Measurements from ENCODE around the gene HOXC12. TPM values are rescaled to one million over a fixed set of nuclear protein-coding genes. Genes with fewer than 3 reads are reported as not detected.

Gene HOXC12
- total RNA-seq, 1 experiment from 2014 or later: 5.1 TPM

DNA sequence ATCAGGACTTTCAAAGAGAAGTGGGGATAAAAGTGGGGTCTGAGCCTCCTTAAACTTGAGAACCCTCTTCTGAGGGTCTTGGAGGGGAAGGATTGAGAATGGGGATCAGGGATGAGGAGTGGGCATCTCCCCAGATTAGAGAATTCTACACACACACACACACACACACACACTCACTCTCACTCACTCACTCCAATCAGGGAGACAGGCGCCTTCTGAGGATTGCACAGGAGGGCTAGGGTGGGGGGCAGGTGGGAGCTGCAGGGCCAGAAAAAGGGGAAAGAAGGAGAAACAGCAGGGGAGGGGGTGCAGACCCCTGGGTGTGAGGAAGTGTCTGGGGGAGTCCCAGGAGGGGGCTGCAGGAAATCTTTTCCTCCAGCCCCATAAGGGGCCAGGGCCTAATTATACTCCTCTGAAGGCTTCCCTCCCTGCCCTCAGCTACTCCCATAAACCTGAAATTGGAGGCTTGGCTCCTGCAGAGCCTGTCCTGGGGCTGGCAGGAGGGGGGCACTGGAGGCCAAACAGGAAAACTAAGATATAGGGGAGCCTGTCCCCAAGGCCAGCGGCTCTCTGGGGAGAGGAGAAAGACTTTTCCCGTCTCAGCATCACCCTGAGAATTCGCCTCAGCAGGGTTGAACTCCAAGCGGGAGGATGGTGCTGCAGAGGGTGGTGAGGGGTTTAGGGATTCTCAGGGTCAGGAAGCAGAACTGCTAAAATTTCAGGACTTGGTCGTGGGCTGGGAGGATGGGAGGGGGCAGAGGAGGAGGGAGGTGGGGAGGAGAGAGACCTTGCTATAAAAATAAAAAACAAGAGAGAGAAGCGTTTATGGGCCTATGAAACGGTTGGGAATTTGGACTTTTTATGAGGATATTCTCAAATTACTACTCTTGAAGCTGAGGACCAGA is 46.8 kb downstream of the HOXC12 start:
- ChIA-PET CTCF (interaction anchor here (0.7 kb wide), 1 partner anchor 11 kb away, joined by 4 read pairs; no protein-coding TSS in a partner anchor), POLR2A (interaction anchor here (1.2 kb wide), 1 partner anchor 14 kb away, joined by 4 read pairs; no protein-coding TSS in a partner anchor)
- Histone ChIP-seq H3K27me3 (ENCODE audit: control insufficient read depth, insufficient read depth, low read length) (no peaks in the 10 kb centered on the region), H3K36me3 (ENCODE audit: control insufficient read depth, insufficient read depth, low read length) (peaks cover 3% of the 10 kb centered on the region), H3K27ac (ENCODE audit: low read length) (peak overlapping the region; percentile 99), H3K4me3 (ENCODE audit: low read depth in 2 of 2, low read length in 2 of 2) (peak overlapping the region; percentile 66 to 67), H3K9me3 (ENCODE audit: control insufficient read depth, insufficient read depth, low read depth, low read length) (no peaks in the 10 kb centered on the region), H3K4me1 (ENCODE audit: control insufficient read depth, insufficient read depth, low read length) (peaks cover 25% of the 10 kb centered on the region)
- no TSS peak for BruUV-seq (replicated peaks)
- intact Hi-C loops (cut with micrococcal nuclease; ENCODE audit: unreplicated experiment): no loop called here
- TF ChIP-seq POLR2AphosphoS5 (IDR thresholded peaks at IDR 0.05; ENCODE audit: low read depth, low read length) (no peak; the same call in 1 of the 2 replicates), TCF7L2 (IDR thresholded peaks at IDR 0.05; ENCODE audit: low read depth, low read length) (no peak), CTCF (IDR thresholded peaks at IDR 0.05) (no peak), REST (IDR thresholded peaks at IDR 0.05; ENCODE audit: insufficient read depth in 1 of 2, low read depth in 2 of 2, low read length in 1 of 2) (no peak), SIN3A (IDR thresholded peaks at IDR 0.05; ENCODE audit: borderline replicate concordance, insufficient read depth, low read depth, low read length) (no peak)
- DNase-seq (ENCODE audit: low read depth, low spot score) (no peak), ATAC-seq (no peak)
- in situ Hi-C loops (cut with HindIII; ENCODE audit: low pct_unique_long_range_greater_than_20kb, low sequenced_read_pairs): no loop called here

DNA sequence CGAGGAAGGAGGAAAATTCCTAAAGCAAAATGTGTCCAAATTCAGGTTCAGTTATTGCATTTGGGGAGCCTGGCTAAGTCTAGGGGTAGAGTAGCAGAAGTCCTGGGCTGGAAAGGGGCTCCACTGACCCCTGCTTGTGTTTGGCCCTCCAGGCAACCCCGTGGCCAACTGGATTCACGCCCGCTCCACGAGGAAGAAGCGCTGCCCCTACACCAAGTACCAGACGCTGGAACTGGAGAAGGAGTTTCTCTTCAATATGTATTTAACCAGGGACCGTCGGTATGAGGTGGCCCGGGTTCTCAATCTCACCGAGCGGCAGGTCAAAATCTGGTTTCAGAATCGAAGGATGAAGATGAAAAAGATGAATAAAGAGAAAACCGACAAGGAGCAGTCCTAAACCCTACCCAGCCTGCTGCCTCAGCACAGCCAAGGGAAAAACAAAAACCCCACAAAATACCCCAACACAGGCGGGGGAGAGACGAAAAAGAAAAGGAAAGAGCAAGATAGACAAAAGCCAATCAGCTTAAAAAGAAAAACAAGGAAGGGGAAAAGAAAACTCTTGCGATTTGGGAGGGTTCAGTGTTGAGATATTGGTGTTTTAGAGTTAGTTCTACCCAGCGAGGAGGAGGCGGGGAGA is 47.7 kb downstream of the HOXC12 start:
- H3K27me3 ChIP-seq (ENCODE audit: control insufficient read depth, insufficient read depth, low read length): no peaks in the 10 kb centered on the region
- peak overlapping the region; percentile 99 for H3K27ac ChIP-seq (ENCODE audit: low read length)
- peaks cover 3% of the 10 kb centered on the region for H3K36me3 ChIP-seq (ENCODE audit: control insufficient read depth, insufficient read depth, low read length)
- BruUV-seq (replicated peaks): TSS peak; percentile 48
- H3K4me3 ChIP-seq (ENCODE audit: low read depth in 2 of 2, low read length in 2 of 2): peak overlapping the region; percentile 66 to 67
- in situ Hi-C loops (cut with HindIII; ENCODE audit: low pct_unique_long_range_greater_than_20kb, low sequenced_read_pairs) (no loop called here), intact Hi-C loops (cut with micrococcal nuclease; ENCODE audit: unreplicated experiment) (no loop called here)
- ATAC-seq (no peak), DNase-seq (ENCODE audit: low read depth, low spot score) (no peak)
- ChIA-PET POLR2A (interaction anchor here (1.2 kb wide), 1 partner anchor 15 kb away, joined by 4 read pairs; no protein-coding TSS in a partner anchor), CTCF (no interaction called here)
- no peak for TF ChIP-seq CTCF (IDR thresholded peaks at IDR 0.05)
- no peak; the same call in 1 of the 2 replicates for TF ChIP-seq POLR2AphosphoS5 (IDR thresholded peaks at IDR 0.05; ENCODE audit: low read depth, low read length)
- no peak for TF ChIP-seq REST (IDR thresholded peaks at IDR 0.05; ENCODE audit: insufficient read depth in 1 of 2, low read depth in 2 of 2, low read length in 1 of 2)
- no peak for TF ChIP-seq SIN3A (IDR thresholded peaks at IDR 0.05; ENCODE audit: borderline replicate concordance, insufficient read depth, low read depth, low read length)
- 0 out of 2 replicates have a peak, but pooled peaks have one; percentile 24 for TF ChIP-seq TCF7L2 (IDR thresholded peaks at IDR 0.05; ENCODE audit: low read depth, low read length)
- H3K4me1 ChIP-seq (ENCODE audit: control insufficient read depth, insufficient read depth, low read length): peaks cover 34% of the 10 kb centered on the region
- H3K9me3 ChIP-seq (ENCODE audit: control insufficient read depth, insufficient read depth, low read depth, low read length): no peaks in the 10 kb centered on the region

Measured in Panc1 (cell line).